C4-2B (cell line): ENCODE data around the gene KRT71.

Experiments
- CTCF ChIP-seq: fragments of 450-650 bp; conservative IDR thresholded peaks from 2 replicates; pipeline ENCODE4 v1.5.1; 2017; ENCODE audit warnings: mild to moderate bottlenecking
- ZFX ChIP-seq: fragments of 450-650 bp; IDR thresholded peaks from 2 replicates; pipeline ENCODE4 v1.6.1; 2017

- TF ChIP-seq CTCF (no peak), ZFX (no peak)
Observed at GRCh38 chr12:52515319-52515646, 37.7 kb downstream of the KRT71 start.
